PFSK-1 (cell line): Measurements from ENCODE around the gene TCF4. TPM values are rescaled to one million over a fixed set of nuclear protein-coding genes. Genes with fewer than 3 reads are reported as not detected.

ENCODE experiments used
- FOXP2 ChIP-seq: optimal IDR thresholded peaks from 2 replicates; pipeline ENCODE3; 2011; ENCODE audit warnings: borderline replicate concordance, control low read depth, inconsistent platforms; ENCODE audit not compliant: insufficient read depth; ENCODE audit errors: extremely low read length, extremely low read depth
- POLR2AphosphoS5 ChIP-seq: IDR thresholded peaks from 2 replicates; pipeline ENCODE4 v1.6.1; 2012; ENCODE audit warnings: low read depth, mild to moderate bottlenecking, control low read depth, low read length, moderate library complexity
- REST ChIP-seq, 2 experiments: IDR thresholded peaks; 2 replicates each; pipeline versions ENCODE4 v1.6.1 to v1.8.0; 2011 to 2012; ENCODE audit warnings: low read depth in 2 of 2, low read length in 2 of 2, control low read depth in 1 of 2, inconsistent platforms in 1 of 2, mild to moderate bottlenecking in 1 of 2, moderate library complexity in 1 of 2; ENCODE audit not compliant: insufficient read depth in 1 of 2
- SIN3A ChIP-seq: IDR thresholded peaks from 2 replicates; pipeline ENCODE4 v1.6.1; 2012; ENCODE audit warnings: mild to moderate bottlenecking, low read length, moderate library complexity, borderline replicate concordance; ENCODE audit not compliant: insufficient read depth
- TAF1 ChIP-seq: IDR thresholded peaks from 2 replicates; pipeline ENCODE4 v1.6.1; 2012; ENCODE audit warnings: low read length, control low read depth, borderline replicate concordance; ENCODE audit not compliant: insufficient read depth
- polyA plus RNA-seq: library from polyadenylated mRNA; unstranded; fragments of >200 nt; gene quantifications from one replicate; pipeline ENCODE4 v1.2.1, GENCODE V29; 2012; ENCODE audit warnings: low read depth, missing spikeins; ENCODE audit not compliant: insufficient read length

TCF4 gene
- polyA plus RNA-seq, result 49.2 TPM

- TF ChIP-seq REST (IDR thresholded peaks at IDR 0.05; ENCODE audit: insufficient read depth in 1 of 2, low read depth in 2 of 2, low read length in 2 of 2) (no peak), POLR2AphosphoS5 (peak; percentile 42; the same call in 1 of the 2 replicates), TAF1 (0 out of 2 replicates have a peak, but pooled peaks have one; percentile 17), FOXP2 (no peak), SIN3A (peak; percentile 49; the same call in 1 of the 2 replicates)
Measured at GRCh38 chr18:55588111-55588869, at the start of gene TCF4. Gene TCF4 (minus strand): TSS chr18:55588192. CDS start chr18:55587116, 1,076 bp downstream.

GRCh38 chr18:55637204-55637603 lies 49.2 kb upstream of the TCF4 start:
- TF ChIP-seq POLR2AphosphoS5 (no peak), SIN3A (no peak), FOXP2 (no peak), TAF1 (no peak), REST (IDR thresholded peaks at IDR 0.05; ENCODE audit: insufficient read depth in 1 of 2, low read depth in 2 of 2, low read length in 2 of 2) (no peak)

GRCh38 chr18:55635439-55635838 lies 47.4 kb upstream of the TCF4 start:
- TF ChIP-seq FOXP2, result no peak
- TF ChIP-seq TAF1, result no peak
- TF ChIP-seq POLR2AphosphoS5, result no peak
- no peak for TF ChIP-seq SIN3A
- no peak for TF ChIP-seq REST (IDR thresholded peaks at IDR 0.05; ENCODE audit: insufficient read depth in 1 of 2, low read depth in 2 of 2, low read length in 2 of 2)

GRCh38 chr18:55634545-55634944 lies 46.6 kb upstream of the TCF4 start:
- TF ChIP-seq POLR2AphosphoS5 (no peak), FOXP2 (no peak), REST (IDR thresholded peaks at IDR 0.05; ENCODE audit: insufficient read depth in 1 of 2, low read depth in 2 of 2, low read length in 2 of 2) (no peak), TAF1 (no peak), SIN3A (no peak)
